SHP77 treated with DMSO at 0.1 percent for 48 hours (cell line): Measurements from ENCODE around the gene SLC2A3.
A peak's percentile ranks its signal among the peaks of the same experiment; 100 is the strongest.
"Not testable (repeated sequence)": the region's sequence is repeated elsewhere in the genome, so short reads cannot be mapped to it uniquely, and the experiment has no call there.

ENCODE experiments used
- DNase-seq: peaks from one replicate; lab custom pipeline; 2025; lab: John Stamatoyannopoulos, UW

SLC2A3 gene

DNA sequence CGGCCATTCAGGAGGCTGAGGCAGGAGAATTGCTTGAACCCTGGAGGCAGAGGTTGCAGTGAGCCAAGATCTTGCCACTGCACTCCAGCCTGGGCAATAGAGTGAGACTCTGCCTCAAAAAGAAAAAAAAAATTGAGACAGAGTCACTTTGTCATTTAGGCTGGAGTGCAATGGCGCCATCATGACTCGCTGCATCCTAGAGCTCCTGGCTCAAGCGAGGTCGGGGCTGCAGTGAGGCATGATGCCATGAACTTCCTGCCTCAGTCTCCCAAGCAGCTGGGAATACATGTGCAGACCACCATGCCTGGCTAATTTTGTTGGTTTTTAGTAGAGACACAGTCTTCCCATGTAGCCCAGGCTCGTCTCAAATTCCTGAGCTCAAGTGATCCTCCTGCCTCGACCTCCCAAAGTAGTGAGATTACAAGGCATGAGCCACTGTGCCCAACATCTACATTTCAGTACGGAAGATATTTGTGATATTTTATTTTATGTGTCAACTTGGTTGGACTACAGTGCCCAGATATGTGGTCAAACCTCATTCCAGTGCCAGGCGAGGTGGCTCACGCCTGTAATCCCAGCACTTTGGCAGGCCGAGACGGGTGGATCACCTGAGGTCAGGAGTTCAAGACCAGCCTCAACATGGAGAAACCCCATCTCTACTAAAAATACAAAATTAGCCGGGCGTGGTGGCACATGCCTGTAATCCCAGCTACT lies 14.4 kb upstream of the SLC2A3 start:
- not testable (repeated sequence) for DNase-seq

DNA sequence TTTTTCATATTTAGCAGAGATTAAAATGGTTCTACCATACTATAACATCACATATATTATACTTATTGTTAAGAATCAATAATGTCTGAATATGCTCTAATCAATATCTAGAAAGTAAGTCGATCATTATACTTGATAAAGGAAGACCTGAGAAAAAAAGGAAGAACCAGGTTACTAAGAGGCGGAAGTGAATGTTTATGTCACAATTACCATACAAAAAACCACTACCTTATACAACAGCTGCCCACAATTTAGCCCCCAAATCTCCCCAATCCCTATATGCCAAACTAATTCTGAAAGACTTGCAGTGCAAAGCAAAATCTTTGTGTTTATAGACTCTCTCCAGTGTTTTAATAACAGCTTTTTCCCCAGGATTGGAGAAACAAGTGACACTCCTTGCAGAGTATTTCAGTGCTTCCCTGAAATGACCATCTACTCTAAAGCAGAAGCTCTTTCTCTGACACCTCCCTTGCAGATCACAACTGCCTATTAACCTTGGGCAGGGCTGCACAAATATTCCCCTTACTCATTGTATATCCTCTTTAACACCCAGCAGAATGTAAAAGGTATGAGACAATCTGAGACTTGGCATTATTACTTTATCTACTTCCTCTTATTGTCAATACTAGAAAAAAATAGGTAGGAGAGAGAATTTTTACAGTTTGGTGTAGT lies 12.7 kb upstream of the SLC2A3 start:
- DNase-seq, result no peak

DNA sequence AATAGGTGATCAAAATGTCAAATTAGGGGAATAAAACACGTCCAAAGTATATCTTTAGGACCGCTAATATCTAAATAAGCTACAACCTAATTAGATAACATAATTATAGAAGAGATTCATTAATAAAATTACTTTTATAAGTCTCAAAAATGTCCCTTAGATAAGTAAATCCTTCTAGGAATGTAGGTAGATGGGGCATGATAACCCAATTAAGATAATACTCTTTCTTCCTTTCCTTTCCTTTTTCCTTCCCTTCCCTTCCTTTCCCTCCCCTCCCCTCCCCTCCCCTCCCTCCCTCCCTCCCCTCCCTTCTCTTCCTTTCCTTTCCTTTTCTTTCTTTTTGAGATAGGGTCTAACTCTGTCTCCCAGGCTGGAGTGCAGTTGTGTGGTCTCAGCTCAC lies 11.0 kb upstream of the SLC2A3 start:
- DNase-seq, result no peak

DNA sequence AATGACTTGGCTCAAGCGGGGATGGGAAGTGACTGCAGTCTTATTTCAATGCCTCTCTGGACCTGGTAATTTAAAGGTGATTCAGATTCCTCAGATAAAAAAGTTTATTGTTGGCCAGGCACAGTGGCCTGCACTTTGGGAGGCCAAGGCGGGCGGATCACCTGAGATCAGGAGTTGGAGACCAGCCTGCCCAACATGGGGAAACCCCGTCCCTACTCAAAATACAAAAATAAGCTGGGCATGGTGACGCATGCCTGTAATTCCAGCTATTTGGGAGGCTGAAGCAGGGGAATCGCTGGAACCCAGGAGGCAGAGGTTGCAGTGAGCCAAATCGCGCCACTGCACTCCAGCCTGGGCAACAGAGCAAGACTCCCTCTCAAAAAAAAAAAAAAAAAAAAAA lies 8.8 kb upstream of the SLC2A3 start:
- DNase-seq, result not testable (repeated sequence)

DNA sequence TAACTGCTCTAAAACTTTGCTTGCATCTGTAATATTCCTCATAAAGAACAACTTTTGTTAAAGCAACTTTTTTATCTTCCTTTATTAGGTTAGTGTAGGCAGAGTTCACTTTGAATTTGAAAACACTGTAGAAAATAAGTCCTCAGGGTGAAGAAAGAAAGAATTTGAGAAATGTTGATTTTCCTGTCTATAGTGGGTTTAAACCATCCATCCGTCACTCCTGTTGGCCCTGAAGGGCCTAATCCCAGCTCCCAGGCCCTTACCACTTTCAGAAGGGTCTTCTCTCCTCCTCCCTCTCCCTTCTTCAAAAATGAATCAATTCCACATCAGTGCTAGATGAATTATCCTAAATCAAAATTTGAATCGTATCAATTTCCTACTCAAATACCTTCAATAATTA lies 4.9 kb upstream of the SLC2A3 start:
- DNase-seq, result no peak

DNA sequence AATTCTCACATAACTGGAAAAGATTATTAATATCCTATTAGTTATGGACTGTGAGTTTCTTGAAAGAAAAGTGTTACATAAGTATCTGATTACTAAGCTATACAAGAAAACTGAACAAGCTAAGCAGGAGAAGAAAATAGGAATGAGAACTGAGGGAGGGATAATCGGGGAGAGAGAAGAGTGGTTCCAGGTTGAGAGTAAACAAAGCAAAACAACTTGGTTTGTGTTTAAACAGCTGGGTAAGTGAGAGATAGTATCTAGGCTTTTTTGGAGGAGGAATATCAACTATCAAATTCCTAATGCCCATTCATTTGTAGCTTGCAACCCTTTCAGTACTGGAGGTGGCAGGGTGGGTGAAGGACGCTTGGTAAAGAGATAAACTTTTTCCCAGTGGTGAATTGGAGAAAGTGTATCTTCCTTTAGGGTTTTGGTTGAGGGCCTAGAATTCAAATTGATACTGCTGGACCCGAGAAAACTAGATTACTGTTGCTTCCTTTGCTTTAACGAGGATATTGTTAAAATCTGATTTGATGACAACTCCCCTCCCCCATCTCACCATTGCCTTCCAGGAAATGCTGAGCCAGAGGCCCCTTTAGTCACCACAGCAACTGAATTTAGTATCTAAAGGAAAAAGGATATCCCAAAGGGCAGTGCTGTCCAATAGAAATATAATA lies 2.0 kb upstream of the SLC2A3 start:
- no peak for DNase-seq

DNA sequence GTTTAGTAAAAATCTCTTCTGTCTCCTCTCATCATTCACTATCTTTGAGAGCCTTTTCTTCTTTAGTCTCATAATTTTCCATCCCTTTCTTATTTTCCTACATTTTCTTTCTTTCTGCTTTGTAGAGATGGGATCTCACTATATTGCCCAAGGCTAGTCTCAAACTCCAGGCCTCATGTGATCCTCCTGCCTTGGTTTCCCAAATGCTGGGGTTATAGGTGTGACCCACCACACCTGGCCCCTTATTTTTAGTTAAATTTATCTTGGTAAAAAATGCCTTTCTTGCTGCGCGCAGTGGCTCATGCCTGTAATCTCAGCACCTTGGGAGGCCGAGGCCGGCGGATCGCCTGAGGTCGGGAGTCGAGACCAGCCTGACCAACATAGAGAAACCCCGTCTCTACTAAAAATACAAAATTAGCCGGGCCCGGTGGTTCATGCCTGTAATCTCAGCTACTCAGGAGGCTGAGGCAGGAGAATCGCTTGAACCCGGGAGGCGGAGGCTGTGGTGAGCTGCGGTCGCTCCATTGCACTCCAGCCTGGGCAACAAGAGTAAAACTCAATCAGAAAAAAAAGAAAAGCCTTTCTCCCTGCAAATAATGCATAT lies 996 bp downstream of the SLC2A3 start:
- no peak for DNase-seq

DNA sequence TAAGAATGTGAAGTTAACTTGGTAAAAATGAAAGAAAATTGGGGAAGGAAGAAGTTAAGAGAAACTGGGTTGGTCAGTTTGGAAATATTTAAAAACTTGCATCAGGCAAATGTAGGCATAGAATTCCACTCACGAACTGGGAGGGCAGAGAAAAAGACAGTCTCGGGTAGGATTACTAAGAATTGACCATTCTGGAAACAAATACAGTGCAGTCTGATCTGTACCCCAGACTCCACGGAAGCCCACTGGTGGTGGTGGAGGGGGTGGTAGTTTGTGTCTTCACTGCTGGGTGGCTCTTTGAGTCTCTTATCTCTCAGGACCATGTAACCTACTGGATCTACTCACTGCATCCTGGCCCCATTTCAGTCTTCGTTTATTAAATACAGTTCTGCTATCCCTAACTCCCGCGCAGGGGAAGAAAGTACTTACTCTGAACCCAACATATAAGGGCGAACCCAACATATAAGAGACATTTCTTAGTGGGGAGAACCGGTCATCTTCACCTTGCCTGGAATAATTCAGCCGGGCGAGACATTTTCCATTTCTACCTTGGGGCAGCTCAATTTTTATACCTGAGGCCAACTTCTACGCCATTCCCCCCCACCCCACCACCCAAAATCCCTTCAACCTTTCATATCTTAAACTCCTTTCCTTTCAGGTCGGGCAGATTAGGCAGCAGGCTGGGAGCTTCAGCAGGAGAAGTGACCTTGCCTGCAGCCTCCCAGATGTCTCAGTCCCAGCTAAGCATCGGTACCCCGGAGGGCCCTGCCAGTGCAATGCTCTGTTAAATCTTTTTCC lies 1.7 kb downstream of the SLC2A3 start:
- no peak for DNase-seq

DNA sequence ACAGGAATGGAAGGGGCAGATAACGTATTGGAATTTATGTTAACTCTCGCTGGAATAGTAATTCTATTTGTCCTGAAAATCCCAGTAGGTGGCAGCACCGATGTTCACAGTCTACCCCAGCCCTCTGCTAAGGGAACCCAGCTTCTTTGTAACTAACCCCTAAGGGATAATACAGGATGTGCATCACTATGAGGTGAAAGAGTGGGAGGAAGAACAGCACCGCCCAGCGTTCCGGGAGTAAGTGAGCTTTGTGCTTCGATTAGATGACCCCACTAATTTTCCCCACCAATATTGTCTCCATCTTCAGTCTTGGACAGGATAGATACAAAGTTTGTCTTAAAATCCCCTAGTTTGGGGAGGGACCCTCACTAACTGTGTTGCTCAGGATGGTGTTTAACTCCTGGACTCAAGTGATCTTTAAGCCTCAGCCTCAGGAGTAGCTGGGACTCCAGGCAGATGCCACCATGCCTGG lies 2.7 kb downstream of the SLC2A3 start:
- peak; percentile 27 for DNase-seq

DNA sequence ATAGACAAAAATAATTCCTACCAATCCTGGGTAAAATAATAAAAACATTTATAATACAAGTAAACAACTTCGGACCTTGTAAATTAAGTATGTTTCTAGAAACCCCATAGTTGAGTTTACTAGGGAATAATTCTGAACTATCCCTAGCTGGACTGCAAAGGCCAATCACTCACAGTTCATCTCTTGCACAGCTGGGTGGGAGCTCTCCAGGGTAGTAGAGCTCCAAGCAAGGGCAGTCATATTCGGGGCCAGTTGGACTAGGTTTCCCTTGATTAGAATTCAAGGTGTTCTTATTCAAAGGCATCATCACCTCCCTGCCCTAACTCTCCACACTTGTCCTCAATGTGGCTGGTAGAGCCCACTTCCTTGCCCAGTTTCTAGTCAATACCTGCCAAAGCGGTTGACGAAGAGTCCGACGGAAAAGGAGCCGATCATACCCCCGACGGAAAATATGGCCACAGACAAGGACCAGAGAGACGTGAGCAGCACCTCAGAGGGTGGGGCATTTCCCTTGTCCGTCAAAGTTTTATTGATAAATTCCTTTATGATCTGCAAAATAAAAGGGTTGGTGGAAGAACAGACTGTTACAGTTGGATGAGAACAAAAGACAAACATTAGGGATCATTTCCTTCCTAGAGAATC lies 3.3 kb downstream of the SLC2A3 start:
- not testable (repeated sequence) for DNase-seq

DNA sequence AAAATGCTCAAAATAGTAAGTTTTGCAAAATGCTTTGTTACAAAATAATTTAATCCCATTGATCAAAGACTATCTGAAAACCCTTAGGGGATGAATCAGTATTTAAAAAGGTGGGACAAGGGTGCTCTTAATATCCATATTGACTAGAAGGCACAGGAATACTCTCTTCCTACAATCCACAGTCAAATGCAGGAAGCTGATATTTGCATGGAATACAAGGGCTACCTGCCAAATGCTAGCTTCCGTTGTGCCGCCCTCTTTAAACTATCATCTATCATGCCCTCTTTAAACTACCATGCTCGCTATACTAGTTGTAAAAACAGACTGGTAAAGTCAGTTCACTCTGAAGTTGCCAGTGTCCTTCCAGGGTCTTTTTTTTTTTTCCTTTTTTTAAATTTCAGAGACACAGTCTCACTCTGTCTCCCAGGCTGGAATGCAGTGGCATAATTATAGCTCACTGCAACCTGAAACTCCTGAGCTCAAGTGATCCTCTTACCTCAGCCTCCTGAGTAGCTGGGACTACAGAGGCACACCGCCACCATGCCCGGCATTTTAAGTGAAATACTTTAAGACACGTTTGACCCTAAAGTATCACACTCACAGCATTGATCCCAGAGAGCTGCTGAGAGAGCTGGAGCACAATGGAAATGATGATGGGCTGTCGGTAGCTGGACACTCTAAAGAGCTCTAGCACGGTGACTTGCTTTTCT lies 6.7 kb downstream of the SLC2A3 start:
- no peak for DNase-seq

DNA sequence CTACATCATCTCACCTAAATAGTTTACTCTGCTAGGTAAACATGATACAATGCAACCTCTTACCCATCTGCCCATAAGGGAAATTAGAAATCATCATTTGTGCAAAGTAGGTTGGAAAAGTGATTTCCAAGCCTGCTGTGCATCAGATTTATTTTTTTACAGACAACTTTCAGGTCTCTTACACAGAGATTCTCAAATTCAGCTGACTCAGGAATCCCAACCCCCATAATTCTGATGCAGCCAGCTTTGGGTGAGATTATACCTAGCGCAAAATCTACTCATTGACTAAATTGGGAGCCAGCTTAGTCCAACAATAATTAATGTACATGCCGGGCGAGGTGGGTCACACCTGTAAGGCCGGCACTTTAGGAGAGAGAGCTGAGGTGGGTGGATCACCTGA lies 8.5 kb downstream of the SLC2A3 start:
- no peak for DNase-seq

DNA sequence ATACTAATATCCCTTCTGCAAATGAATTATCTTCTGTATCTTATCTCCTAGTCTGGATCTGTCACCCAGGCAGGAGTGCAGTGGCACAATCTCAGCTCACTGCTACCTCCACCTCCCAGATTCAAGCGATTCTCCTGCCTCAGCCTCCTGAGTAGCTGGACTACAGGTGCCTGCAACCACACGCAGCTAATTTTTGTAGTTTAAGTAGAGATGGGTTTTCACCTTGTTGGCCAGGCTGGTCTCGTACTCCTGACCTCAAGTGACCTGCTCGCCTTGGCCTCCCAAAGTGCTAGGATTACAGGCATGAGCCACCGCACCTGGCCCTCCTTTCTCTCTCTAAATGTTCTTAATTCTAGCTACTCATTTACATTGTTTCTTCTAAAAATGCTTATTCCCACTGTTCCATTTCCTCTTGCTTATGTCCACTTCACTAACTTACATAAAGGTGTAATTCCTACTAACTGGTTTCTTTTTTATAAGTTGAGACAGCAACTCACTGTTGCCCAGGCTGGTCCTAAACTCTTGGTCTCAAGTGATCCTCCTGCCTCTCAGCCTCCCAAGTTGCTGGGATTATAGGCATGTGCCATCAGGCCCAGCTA lies 9.8 kb downstream of the SLC2A3 start:
- DNase-seq, result not testable (repeated sequence)

DNA sequence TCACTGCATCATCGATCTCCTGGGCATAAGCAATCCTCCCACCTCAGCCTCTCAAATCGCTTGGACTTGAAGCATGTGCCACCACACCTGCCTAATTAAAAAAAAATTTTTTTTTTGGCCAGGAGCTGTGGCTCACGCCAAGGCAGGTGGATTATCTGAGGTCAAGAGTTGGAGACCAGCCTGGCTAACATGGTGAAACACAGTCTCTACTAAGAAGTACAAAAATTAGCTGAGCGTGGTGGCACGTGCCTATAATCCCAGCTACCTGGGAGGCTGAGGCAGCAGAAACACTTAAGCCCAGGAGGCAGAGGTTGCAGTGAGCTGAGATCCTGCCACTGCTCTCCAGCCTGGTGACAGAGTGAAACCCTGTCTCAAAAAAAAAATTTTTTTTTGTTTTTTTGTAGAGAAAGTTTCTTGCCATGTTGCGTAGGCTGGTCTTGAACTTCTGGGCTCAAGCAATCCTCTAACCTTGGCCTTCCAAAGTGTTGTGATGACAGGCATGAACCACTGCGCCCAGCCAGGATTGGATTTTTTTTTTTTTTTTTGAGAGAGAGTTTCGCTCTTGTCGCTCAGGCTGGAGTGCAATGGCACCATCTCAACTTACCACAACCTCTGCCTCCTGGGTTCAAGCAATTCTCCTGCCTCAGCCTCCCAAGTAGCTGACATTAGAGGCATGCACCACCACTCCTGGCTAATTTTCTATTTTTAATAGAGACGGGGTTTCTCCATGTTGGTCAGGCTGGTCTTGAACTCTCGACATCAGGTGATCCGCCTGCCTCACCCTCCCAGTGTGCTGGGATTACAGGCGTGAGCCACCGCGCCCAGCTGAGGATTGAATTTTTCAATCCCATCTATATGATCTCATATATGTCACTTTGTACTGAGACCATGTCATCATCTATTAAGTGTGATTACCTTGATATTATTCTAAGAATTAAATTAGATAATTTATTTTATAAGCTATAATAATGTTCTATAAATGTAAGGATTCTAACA lies 12.4 kb downstream of the SLC2A3 start:
- no peak for DNase-seq

DNA sequence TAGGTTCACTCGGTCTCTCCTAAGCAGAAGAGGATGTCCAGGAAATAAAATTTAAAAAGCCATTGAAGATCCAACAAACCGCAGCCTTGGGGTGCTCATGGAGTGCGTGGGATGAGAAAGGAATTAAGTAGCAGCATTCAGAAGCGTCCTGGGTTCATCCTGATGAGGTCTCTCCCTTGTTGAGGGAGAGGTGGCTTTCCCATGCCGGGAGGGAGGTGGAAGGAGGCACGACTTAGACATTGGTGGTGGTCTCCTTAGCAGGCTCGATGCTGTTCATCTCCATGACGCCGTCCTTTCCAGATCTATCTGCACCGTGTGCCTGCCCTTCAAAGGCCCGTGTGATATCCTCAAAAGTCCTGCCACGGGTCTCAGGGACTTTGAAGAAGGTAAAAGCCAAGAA lies 14.8 kb downstream of the SLC2A3 start:
- DNase-seq, result not testable (repeated sequence)

DNA sequence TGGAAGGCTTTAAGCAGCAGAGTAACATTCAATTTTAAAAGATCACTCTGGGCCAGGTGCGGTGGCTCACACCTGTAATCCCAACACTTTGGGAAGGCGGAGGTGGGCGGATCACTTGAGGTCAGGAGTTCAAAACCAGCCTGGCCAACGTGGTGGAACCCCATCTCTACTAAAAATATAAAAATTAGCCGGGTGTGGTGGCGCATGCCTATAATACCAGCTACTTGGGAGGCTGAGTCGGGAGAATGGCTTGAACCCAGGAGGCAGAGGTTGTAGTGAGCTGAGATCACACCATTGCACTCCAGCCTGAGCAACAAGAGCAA lies 17.8 kb downstream of the SLC2A3 start:
- not testable (repeated sequence) for DNase-seq

DNA sequence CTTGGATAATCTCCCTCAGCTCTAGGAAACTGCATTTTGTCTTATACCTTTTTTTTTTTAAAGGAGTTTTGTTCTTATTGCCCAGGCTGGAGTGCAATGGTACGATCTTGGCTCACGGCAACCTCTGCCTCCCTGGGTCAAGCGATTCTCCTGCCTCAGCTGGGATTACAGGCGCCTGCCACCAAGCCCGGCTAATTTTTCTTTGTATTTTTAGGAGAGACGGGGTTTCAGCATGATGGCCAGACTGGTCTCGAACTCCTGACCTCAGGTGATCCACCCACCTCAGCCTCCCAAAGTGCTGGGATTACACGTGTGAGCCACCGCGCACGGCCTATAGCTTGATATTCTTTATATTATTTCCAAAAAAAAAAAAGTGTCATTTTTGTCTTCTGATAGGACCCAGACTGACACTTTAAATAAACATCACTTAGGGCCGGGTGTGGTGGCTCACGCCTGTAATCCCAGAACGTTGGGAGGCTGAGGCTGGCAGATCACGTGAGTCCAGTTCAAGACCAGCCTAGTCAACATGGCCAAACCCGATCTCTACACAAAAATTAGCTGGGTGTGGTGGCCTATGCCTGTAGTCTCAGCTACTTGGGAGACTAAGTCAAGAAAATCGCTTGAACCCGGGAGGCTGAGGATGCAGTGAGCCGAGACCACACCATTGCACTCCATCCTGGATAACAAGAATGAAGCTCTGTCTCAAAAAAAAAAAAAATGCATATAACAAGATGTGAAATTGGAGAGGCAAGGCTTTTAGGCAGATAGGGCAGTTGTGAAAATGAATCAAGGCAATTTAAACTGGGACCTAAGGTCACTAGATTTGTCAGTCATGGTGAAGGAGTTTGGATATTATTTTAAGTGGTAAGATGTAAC lies 18.4 kb downstream of the SLC2A3 start:
- no peak for DNase-seq

DNA sequence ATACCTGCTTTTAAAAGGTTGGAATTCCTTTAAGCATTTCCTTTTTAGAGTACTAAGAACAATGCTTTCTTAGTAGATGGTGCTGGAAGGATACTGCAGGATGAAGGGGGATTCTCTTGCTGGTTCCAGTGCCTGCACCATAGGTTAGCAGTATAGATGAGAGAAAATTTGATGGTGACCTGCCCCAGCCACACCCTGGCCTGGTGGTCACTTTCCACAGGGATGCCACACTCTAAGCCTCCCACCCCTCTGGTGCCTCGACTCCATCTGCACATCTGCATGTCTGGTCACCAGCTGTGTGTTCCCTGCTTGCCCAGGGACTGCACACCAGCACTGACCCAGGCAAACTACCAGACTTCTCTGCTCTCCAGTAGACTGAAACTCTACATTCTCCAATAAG lies 19.1 kb downstream of the SLC2A3 start:
- no peak for DNase-seq
